ENCODE data around the gene SPATS2. TPM values are rescaled to one million over a fixed set of nuclear protein-coding genes. Genes with fewer than 3 reads are reported as not detected.

The SPATS2 gene
- total RNA-seq, 2 experiments from 2014 or later, result 22.7 to 36.4 TPM

GRCh38 chr12:49420556-49420955 lies 53.3 kb downstream of the SPATS2 start:
- H4K20me1 ChIP-seq (ENCODE audit: insufficient read depth, low read length), result 0 out of 2 replicates have a peak, but pooled peaks cover 4% of the 10 kb centered on the region
- H3K27ac ChIP-seq (ENCODE audit: low read depth, low read length, poor library complexity, severe bottlenecking), result no peak overlapping the region
- no peak overlapping the region for H3K4me3 ChIP-seq (ENCODE audit: low read depth, low read length, poor library complexity, severe bottlenecking)
- no peak overlapping the region for H2AFZ ChIP-seq (ENCODE audit: low read length)
- 0 out of 2 replicates have a peak, but pooled peaks cover 3% of the 10 kb centered on the region for H3K79me2 ChIP-seq (ENCODE audit: insufficient read depth, low read depth, low read length)
- H3K4me1 ChIP-seq (ENCODE audit: insufficient read depth, low read length, poor library complexity, severe bottlenecking), result no peaks in the 10 kb centered on the region
- POLR2A ChIA-PET, result interaction anchor here (0.6 kb wide), 1 partner anchor 44 kb away, joined by 10 read pairs; no protein-coding TSS in a partner anchor
- no TSS peak for BruUV-seq (replicated peaks)
- no peak overlapping the region for H3K4me2 ChIP-seq (ENCODE audit: low read length)
- CTCF ChIA-PET (ENCODE audit: unreplicated experiment), result no interaction called here
- H3K9me3 ChIP-seq (ENCODE audit: low read length), result no peaks in the 10 kb centered on the region
- intact Hi-C loops (cut with micrococcal nuclease; ENCODE audit: unreplicated experiment), result no loop called here
- TF ChIP-seq CTCF (conservative IDR thresholded peaks at IDR 0.05; ENCODE audit: low read length), result no peak
- TF ChIP-seq EZH2phosphoT487 (IDR thresholded peaks at IDR 0.05; ENCODE audit: borderline replicate concordance, low read depth, low read length), result no peak
- H3K36me3 ChIP-seq (ENCODE audit: insufficient read depth, low read length), result peaks cover 5% of the 10 kb centered on the region; the same call in 1 of the 2 replicates
- DNase-seq (ENCODE audit: low spot score), result no peak
- H3K9me2 ChIP-seq (ENCODE audit: insufficient read depth, low read length), result no peaks in the 10 kb centered on the region

GRCh38 chr12:49422114-49422513 lies 54.9 kb downstream of the SPATS2 start:
- Histone ChIP-seq H3K9me3 (ENCODE audit: low read length) (peaks cover 6% of the 10 kb centered on the region; the same call in 1 of the 2 replicates), H3K9me2 (ENCODE audit: insufficient read depth, low read length) (no peaks in the 10 kb centered on the region), H3K27ac (ENCODE audit: low read depth, low read length, poor library complexity, severe bottlenecking) (no peak overlapping the region), H3K4me2 (ENCODE audit: low read length) (no peak overlapping the region), H2AFZ (ENCODE audit: low read length) (no peak overlapping the region), H4K20me1 (ENCODE audit: insufficient read depth, low read length) (0 out of 2 replicates have a peak, but pooled peaks cover 4% of the 10 kb centered on the region), H3K4me1 (ENCODE audit: insufficient read depth, low read length, poor library complexity, severe bottlenecking) (no peaks in the 10 kb centered on the region), H3K36me3 (ENCODE audit: insufficient read depth, low read length) (peaks cover 13% of the 10 kb centered on the region), H3K4me3 (ENCODE audit: low read depth, low read length, poor library complexity, severe bottlenecking) (no peak overlapping the region), H3K79me2 (ENCODE audit: insufficient read depth, low read depth, low read length) (0 out of 2 replicates have a peak, but pooled peaks cover 3% of the 10 kb centered on the region)
- no TSS peak for BruUV-seq (replicated peaks)
- TF ChIP-seq EZH2phosphoT487 (IDR thresholded peaks at IDR 0.05; ENCODE audit: borderline replicate concordance, low read depth, low read length), result no peak
- TF ChIP-seq CTCF (conservative IDR thresholded peaks at IDR 0.05; ENCODE audit: low read length), result no peak
- ChIA-PET CTCF (ENCODE audit: unreplicated experiment) (no interaction called here), POLR2A (interaction anchor here (0.7 kb wide), 1 partner anchor 16 kb away, joined by 5 read pairs; no protein-coding TSS in a partner anchor)
- intact Hi-C loops (cut with micrococcal nuclease; ENCODE audit: unreplicated experiment), result no loop called here
- DNase-seq (ENCODE audit: low spot score), result no peak

GRCh38 chr12:49428793-49429192 lies 61.5 kb downstream of the SPATS2 start:
- no TSS peak for BruUV-seq (replicated peaks)
- DNase-seq (ENCODE audit: low spot score), result peak; percentile 6
- Histone ChIP-seq H4K20me1 (ENCODE audit: insufficient read depth, low read length) (no peaks in the 10 kb centered on the region), H3K79me2 (ENCODE audit: insufficient read depth, low read depth, low read length) (peaks cover 4% of the 10 kb centered on the region; the same call in 1 of the 2 replicates), H3K9me3 (ENCODE audit: low read length) (peaks cover 6% of the 10 kb centered on the region; the same call in 1 of the 2 replicates), H3K9me2 (ENCODE audit: insufficient read depth, low read length) (no peaks in the 10 kb centered on the region), H3K4me1 (ENCODE audit: insufficient read depth, low read length, poor library complexity, severe bottlenecking) (peaks cover 14% of the 10 kb centered on the region), H3K27ac (ENCODE audit: low read depth, low read length, poor library complexity, severe bottlenecking) (no peak overlapping the region), H3K36me3 (ENCODE audit: insufficient read depth, low read length) (peaks cover 13% of the 10 kb centered on the region), H2AFZ (ENCODE audit: low read length) (no peak overlapping the region), H3K4me2 (ENCODE audit: low read length) (peak overlapping the region; percentile 44), H3K4me3 (ENCODE audit: low read depth, low read length, poor library complexity, severe bottlenecking) (peak overlapping the region; percentile 3)
- ChIA-PET POLR2A (interaction anchor here (0.5 to 1.7 kb wide), 5 partner anchors 13 to 64 kb away, joined by 3 to 6 read pairs (median 4); no protein-coding TSS in a partner anchor), CTCF (ENCODE audit: unreplicated experiment) (no interaction called here)
- intact Hi-C loops (cut with micrococcal nuclease; ENCODE audit: unreplicated experiment), result no loop called here
- no peak for TF ChIP-seq CTCF (conservative IDR thresholded peaks at IDR 0.05; ENCODE audit: low read length)
- no peak for TF ChIP-seq EZH2phosphoT487 (IDR thresholded peaks at IDR 0.05; ENCODE audit: borderline replicate concordance, low read depth, low read length)
